ENCODE results near the gene TRIOBP.
A peak's percentile ranks its signal among the peaks of the same experiment; 100 is the strongest.

- peak; percentile 19 to 29 for TF ChIP-seq CTCF (IDR thresholded peaks at IDR 0.05)
- peak in 2 of 3 donors; percentile 33 to 80 for TF ChIP-seq POLR2AphosphoS5 (IDR thresholded peaks at IDR 0.05)
- TF ChIP-seq POLR2A (IDR thresholded peaks at IDR 0.05) = no peak
- no peak for TF ChIP-seq EP300 (IDR thresholded peaks at IDR 0.05)
These were observed 55.6 kb downstream of the TRIOBP start for GRCh38 chr22:37752189-37753087.

All from suprapubic skin (tissue), 4 donors.